Activated T-helper 17 cell treated with anti-CD3 and anti-CD28 coated beads, Interleukin-2, amount 50 U/mL, for 72 hours (primary cell): ENCODE measurements around the gene CLIC1. TPM values are rescaled to one million over a fixed set of nuclear protein-coding genes. Genes with fewer than 3 reads are reported as not detected.
A peak's percentile ranks its signal among the peaks of the same experiment; 100 is the strongest.

Experiments
- ATAC-seq: fragments of 150-1000 bp; cut with Tn5 transposase; replicated peaks from 2 replicates; pipeline ENCODE4 v1.10.0; 2021; ENCODE audit warnings: mild to moderate bottlenecking, moderate library complexity
- H3K27ac Mint-ChIP-seq: one replicate; pipeline ENCODE4 v1.8.0; 2022; ENCODE audit warnings: mixed read lengths
- H3K27me3 Mint-ChIP-seq: one replicate; pipeline ENCODE4 v1.8.0; 2022; ENCODE audit warnings: mixed read lengths
- H3K36me3 Mint-ChIP-seq: one replicate; pipeline ENCODE4 v1.8.0; 2022; ENCODE audit warnings: low read depth, mild to moderate bottlenecking, mixed read lengths
- H3K4me1 Mint-ChIP-seq: one replicate; pipeline ENCODE4 v1.8.0; 2022; ENCODE audit warnings: mixed read lengths
- H3K4me3 Mint-ChIP-seq: one replicate; pipeline ENCODE4 v1.8.0; 2022; ENCODE audit warnings: mild to moderate bottlenecking, mixed read lengths
- H3K9me3 Mint-ChIP-seq: one replicate; pipeline ENCODE4 v1.8.0; 2022; ENCODE audit warnings: mixed read lengths
- total RNA-seq, 2 donors: library from RNA; stranded (reverse); gene quantifications; one replicate each; pipeline ENCODE4 v1.2.3, GENCODE V29; 2022

CLIC1 gene
- total RNA-seq, 2 donors from 2014 or later, result 406 to 482 TPM

GRCh38 chr6:31775633-31776484, 39.5 kb upstream of the CLIC1 start:
- Mint-ChIP-seq H3K9me3 (no peaks in the 10 kb centered on the region), H3K36me3 (peaks cover 10% of the 10 kb centered on the region), H3K27me3 (no peaks in the 10 kb centered on the region), H3K4me3 (peak overlapping the region; percentile 64), H3K27ac (peak overlapping the region; percentile 82), H3K4me1 (peaks cover 22% of the 10 kb centered on the region)
- ATAC-seq, result no peak

- H3K4me1 Mint-ChIP-seq, result peaks cover 22% of the 10 kb centered on the region
Measured at GRCh38 chr6:31775184-31775583, 38.9 kb upstream of the CLIC1 start.

GRCh38 chr6:31771992-31772358, 35.6 kb upstream of the CLIC1 start:
- ATAC-seq, result peak; percentile 25
- H3K36me3 Mint-ChIP-seq, result peaks cover 2% of the 10 kb centered on the region

More at GRCh38 chr6:31775184-31775583, 38.9 kb upstream of the CLIC1 start:
- peak overlapping the region; percentile 13 for H3K27ac Mint-ChIP-seq
- H3K27me3 Mint-ChIP-seq, result no peaks in the 10 kb centered on the region
- H3K36me3 Mint-ChIP-seq, result peaks cover 7% of the 10 kb centered on the region
- ATAC-seq, result no peak
- H3K9me3 Mint-ChIP-seq, result no peaks in the 10 kb centered on the region
- peak overlapping the region; percentile 64 for H3K4me3 Mint-ChIP-seq

GRCh38 chr6:31770860-31771259, 34.5 kb upstream of the CLIC1 start:
- Mint-ChIP-seq H3K27ac (no peak overlapping the region), H3K4me3 (peak overlapping the region; percentile 36), H3K36me3 (no peaks in the 10 kb centered on the region), H3K4me1 (peaks cover 17% of the 10 kb centered on the region), H3K9me3 (no peaks in the 10 kb centered on the region), H3K27me3 (no peaks in the 10 kb centered on the region)
- no peak for ATAC-seq

More at GRCh38 chr6:31771992-31772358, 35.6 kb upstream of the CLIC1 start:
- Mint-ChIP-seq H3K27me3 (no peaks in the 10 kb centered on the region), H3K27ac (no peak overlapping the region), H3K4me3 (no peak overlapping the region), H3K4me1 (peaks cover 21% of the 10 kb centered on the region), H3K9me3 (no peaks in the 10 kb centered on the region)

- Mint-ChIP-seq H3K9me3 (no peaks in the 10 kb centered on the region), H3K27me3 (no peaks in the 10 kb centered on the region), H3K4me3 (no peak overlapping the region), H3K4me1 (peaks cover 11% of the 10 kb centered on the region), H3K27ac (peak overlapping the region; percentile 16), H3K36me3 (no peaks in the 10 kb centered on the region)
- ATAC-seq, result peak; percentile 91
Measured at GRCh38 chr6:31769684-31770371, 33.5 kb upstream of the CLIC1 start.

- no peaks in the 10 kb centered on the region for H3K27me3 Mint-ChIP-seq
- ATAC-seq, result no peak
- no peaks in the 10 kb centered on the region for H3K9me3 Mint-ChIP-seq
- no peak overlapping the region for H3K4me3 Mint-ChIP-seq
- H3K27ac Mint-ChIP-seq, result peak overlapping the region; percentile 38
- peaks cover 13% of the 10 kb centered on the region for H3K4me1 Mint-ChIP-seq
- peaks cover 3% of the 10 kb centered on the region for H3K36me3 Mint-ChIP-seq
Measured at GRCh38 chr6:31768363-31769257, 32.3 kb upstream of the CLIC1 start.

GRCh38 chr6:31767096-31767645, 30.8 kb upstream of the CLIC1 start:
- H3K27ac Mint-ChIP-seq, result peak overlapping the region; percentile 38
- no peaks in the 10 kb centered on the region for H3K27me3 Mint-ChIP-seq
- no peaks in the 10 kb centered on the region for H3K9me3 Mint-ChIP-seq
- peaks cover 17% of the 10 kb centered on the region for H3K4me1 Mint-ChIP-seq
- H3K36me3 Mint-ChIP-seq, result peaks cover 12% of the 10 kb centered on the region
- no peak for ATAC-seq
- no peak overlapping the region for H3K4me3 Mint-ChIP-seq

- peaks cover 20% of the 10 kb centered on the region for H3K36me3 Mint-ChIP-seq
- no peak for ATAC-seq
Measured at GRCh38 chr6:31765910-31766794, 29.8 kb upstream of the CLIC1 start.

GRCh38 chr6:31765559-31765909, 29.2 kb upstream of the CLIC1 start:
- Mint-ChIP-seq H3K4me3 (no peak overlapping the region), H3K9me3 (no peaks in the 10 kb centered on the region), H3K4me1 (peaks cover 11% of the 10 kb centered on the region), H3K27me3 (no peaks in the 10 kb centered on the region), H3K27ac (no peak overlapping the region), H3K36me3 (peaks cover 26% of the 10 kb centered on the region)
- no peak for ATAC-seq

More at GRCh38 chr6:31765910-31766794, 29.8 kb upstream of the CLIC1 start:
- Mint-ChIP-seq H3K27me3 (no peaks in the 10 kb centered on the region), H3K9me3 (no peaks in the 10 kb centered on the region), H3K4me1 (peaks cover 13% of the 10 kb centered on the region), H3K27ac (no peak overlapping the region), H3K4me3 (no peak overlapping the region)

- no peak for ATAC-seq
- Mint-ChIP-seq H3K4me1 (peaks cover 6% of the 10 kb centered on the region), H3K27ac (no peak overlapping the region), H3K36me3 (peaks cover 34% of the 10 kb centered on the region), H3K9me3 (no peaks in the 10 kb centered on the region), H3K4me3 (no peak overlapping the region), H3K27me3 (no peaks in the 10 kb centered on the region)
Measured at GRCh38 chr6:31764198-31764597, 27.9 kb upstream of the CLIC1 start.

GRCh38 chr6:31763619-31763940, 27.2 kb upstream of the CLIC1 start:
- Mint-ChIP-seq H3K4me1 (peaks cover 6% of the 10 kb centered on the region), H3K9me3 (no peaks in the 10 kb centered on the region), H3K4me3 (no peak overlapping the region), H3K36me3 (peaks cover 41% of the 10 kb centered on the region), H3K27me3 (no peaks in the 10 kb centered on the region), H3K27ac (peak overlapping the region; percentile 9)
- no peak for ATAC-seq

GRCh38 chr6:31762878-31763618, 26.7 kb upstream of the CLIC1 start:
- ATAC-seq, result no peak
- Mint-ChIP-seq H3K4me3 (no peak overlapping the region), H3K4me1 (peaks cover 6% of the 10 kb centered on the region), H3K27me3 (no peaks in the 10 kb centered on the region), H3K9me3 (no peaks in the 10 kb centered on the region), H3K27ac (peak overlapping the region; percentile 9), H3K36me3 (peaks cover 46% of the 10 kb centered on the region)

- H3K27me3 Mint-ChIP-seq, result no peaks in the 10 kb centered on the region
- H3K9me3 Mint-ChIP-seq, result no peaks in the 10 kb centered on the region
- peak within 1 kb of the TSS; percentile 9 for H3K27ac Mint-ChIP-seq
- H3K4me3 Mint-ChIP-seq, result no peak within 1 kb of the TSS
- ATAC-seq, result no peak
- H3K4me1 Mint-ChIP-seq, result peaks cover 6% of the 10 kb centered on the region
- peaks cover 48% of the 10 kb centered on the region for H3K36me3 Mint-ChIP-seq
Measured at GRCh38 chr6:31762356-31762755, 26.0 kb upstream of the CLIC1 start, which contains the start of gene SAPCD1. TSS of gene SAPCD1 (plus strand) at chr6:31762656. CDS start at chr6:31763055, 399 bp downstream.
